MM.1S (cell line): ENCODE data around the gene UPP1.
"Not testable (repeated sequence)": the region's sequence is repeated elsewhere in the genome, so short reads cannot be mapped to it uniquely, and the experiment has no call there.

Source experiments
- EZH2 ChIP-seq: fragments of 300-600 bp; sonication (generic); optimal IDR thresholded peaks from 2 replicates; pipeline ENCODE3; 2017; ENCODE audit warnings: low read depth, mild to moderate bottlenecking, antibody characterized with exemption, low read length, mixed read lengths
- EZH2phosphoT487 ChIP-seq: fragments of 300-600 bp; sonication (generic); IDR thresholded peaks from 2 replicates; pipeline ENCODE4 v1.6.1; 2018; ENCODE audit warnings: antibody characterized with exemption, low read length
- TF ChIP-seq, protein P1 (sequence below): fragments of 300-600 bp; sonication (generic); IDR thresholded peaks from 2 replicates; pipeline ENCODE4 v1.5.1; 2016; ENCODE audit warnings: antibody characterized with exemption, low read length, mixed read lengths

DNA sequence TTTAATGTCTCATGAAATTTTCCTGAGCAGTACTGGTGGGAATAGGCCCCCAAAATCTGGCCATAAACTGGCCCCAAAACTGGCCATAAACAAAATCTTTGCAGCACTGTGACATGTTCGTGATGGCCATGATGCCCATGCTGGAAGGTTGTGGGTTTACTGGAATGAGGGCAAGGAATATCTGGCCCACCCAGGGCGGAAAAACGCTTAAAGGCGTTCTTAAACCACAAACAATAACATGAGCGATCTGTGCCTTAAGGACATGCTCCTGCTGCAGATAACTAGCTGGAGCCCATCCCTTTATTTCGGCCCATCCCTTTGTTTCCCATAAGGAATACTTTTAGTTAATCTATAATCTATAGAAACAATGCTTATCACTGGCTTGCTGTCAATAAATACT is 31.5 kb downstream of the UPP1 start:
- TF ChIP-seq, protein P1, sequence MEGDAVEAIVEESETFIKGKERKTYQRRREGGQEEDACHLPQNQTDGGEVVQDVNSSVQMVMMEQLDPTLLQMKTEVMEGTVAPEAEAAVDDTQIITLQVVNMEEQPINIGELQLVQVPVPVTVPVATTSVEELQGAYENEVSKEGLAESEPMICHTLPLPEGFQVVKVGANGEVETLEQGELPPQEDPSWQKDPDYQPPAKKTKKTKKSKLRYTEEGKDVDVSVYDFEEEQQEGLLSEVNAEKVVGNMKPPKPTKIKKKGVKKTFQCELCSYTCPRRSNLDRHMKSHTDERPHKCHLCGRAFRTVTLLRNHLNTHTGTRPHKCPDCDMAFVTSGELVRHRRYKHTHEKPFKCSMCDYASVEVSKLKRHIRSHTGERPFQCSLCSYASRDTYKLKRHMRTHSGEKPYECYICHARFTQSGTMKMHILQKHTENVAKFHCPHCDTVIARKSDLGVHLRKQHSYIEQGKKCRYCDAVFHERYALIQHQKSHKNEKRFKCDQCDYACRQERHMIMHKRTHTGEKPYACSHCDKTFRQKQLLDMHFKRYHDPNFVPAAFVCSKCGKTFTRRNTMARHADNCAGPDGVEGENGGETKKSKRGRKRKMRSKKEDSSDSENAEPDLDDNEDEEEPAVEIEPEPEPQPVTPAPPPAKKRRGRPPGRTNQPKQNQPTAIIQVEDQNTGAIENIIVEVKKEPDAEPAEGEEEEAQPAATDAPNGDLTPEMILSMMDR, result not testable (repeated sequence)
- not testable (repeated sequence) for TF ChIP-seq EZH2, EZH2phosphoT487
